Measurements from ENCODE around the gene ODAD4. TPM values are rescaled to one million over a fixed set of nuclear protein-coding genes. Genes with fewer than 3 reads are reported as not detected.
"Not testable (repeated sequence)": the region's sequence is repeated elsewhere in the genome, so short reads cannot be mapped to it uniquely, and the experiment has no call there.

Gene ODAD4
- total RNA-seq, 1 donor from 2014 or later = 0.48 TPM

DNA sequence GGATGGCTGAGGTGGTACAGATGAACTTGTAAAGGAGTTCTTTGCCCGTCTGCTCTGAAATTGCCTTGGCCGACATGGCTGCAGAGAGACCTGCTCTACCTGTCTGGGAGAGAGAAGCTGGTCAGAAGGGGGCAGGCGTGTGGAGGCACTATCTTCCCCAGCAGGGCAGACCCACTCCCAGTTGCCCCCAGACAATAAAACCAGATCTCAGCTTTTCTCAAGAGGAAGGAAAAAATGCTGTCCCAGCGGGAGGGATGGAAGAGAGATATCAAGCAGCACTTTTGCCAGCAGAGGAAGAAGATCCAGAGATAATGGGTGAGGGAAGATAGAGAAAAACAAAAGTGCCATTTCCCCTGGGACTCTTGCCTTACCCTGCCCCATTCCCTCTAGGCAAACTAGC lies 16.6 kb upstream of the ODAD4 start:
- DNase-seq (ENCODE audit: low spot score) = no peak

DNA sequence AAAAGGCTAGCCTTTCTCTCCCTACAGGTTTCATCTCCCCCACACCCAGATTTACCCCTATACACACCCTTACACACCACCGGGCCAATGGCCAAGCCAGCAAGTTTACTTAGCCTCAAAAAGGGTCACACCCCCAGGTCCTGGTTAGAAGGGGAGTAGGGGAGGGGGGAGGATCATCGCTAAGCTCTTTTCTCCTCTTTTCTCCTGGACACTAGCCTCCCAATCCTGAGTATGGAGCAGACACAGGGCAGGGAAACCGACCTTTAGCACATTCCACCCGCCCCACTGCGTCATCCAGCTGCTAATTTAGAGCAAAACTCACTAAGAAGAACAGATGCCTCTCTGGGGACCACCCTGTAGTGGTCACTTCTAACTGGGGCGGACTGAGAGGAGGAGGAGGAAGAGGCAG lies 16.1 kb upstream of the ODAD4 start:
- no peak for DNase-seq (ENCODE audit: low spot score)

DNA sequence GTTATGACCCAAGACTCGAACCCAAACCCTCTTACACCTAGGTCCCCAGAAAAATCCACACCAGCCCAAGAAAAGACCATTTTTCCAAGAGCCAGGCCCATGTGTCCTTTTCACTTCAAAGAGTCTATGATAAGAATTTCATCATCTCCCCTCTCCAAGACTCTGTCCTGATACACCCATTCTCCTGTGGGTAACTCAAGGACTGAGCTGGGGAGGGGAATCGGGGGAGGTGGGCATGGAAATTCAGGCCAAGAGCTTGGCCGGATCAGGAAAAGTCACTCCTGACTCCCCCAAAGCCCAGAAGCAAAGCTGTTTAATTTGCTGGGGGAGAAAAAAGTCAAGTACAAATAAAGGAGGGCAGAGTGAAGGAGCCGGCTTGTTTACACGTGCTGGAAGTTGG lies 15.4 kb upstream of the ODAD4 start:
- DNase-seq (ENCODE audit: low spot score) = no peak

DNA sequence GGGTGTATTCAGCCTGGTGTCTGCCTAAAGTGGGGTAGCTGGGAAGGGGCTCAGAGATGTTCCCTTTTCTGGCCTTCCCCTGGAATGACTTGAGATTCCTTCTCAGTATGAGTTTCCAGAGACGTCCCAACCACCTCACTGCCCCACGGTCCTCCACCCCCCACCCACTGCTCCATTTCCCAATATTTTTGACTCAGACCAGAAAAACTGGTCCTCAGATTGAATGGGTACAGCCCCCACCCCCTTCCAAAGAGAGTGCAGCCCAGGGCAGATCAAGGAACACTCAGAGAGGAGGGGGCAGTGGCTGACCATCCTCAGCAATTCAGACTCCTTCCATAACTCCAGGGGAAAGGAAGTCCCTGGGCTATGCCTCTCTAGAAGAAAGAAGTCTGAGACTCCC lies 14.9 kb upstream of the ODAD4 start:
- no peak for DNase-seq (ENCODE audit: low spot score)

DNA sequence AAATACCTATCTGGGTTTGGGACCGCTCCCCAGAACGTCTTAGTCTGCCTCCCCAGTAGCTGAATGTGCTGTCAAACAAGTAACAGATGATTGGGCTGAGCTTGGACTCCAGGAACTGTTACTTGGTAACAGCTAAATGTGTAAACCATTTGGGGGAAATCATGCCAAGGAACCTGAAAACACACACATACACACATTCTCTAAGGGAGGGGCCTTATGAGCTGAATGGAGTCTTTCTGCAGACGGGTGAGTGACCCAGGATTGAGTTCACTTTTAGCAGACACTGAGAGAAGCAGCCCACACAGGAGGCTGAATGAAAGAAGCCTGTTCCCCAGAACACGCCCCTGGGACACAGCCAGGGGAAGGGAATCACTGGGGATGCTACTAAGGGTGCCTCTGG lies 13.2 kb upstream of the ODAD4 start:
- no peak for DNase-seq (ENCODE audit: low spot score)

DNA sequence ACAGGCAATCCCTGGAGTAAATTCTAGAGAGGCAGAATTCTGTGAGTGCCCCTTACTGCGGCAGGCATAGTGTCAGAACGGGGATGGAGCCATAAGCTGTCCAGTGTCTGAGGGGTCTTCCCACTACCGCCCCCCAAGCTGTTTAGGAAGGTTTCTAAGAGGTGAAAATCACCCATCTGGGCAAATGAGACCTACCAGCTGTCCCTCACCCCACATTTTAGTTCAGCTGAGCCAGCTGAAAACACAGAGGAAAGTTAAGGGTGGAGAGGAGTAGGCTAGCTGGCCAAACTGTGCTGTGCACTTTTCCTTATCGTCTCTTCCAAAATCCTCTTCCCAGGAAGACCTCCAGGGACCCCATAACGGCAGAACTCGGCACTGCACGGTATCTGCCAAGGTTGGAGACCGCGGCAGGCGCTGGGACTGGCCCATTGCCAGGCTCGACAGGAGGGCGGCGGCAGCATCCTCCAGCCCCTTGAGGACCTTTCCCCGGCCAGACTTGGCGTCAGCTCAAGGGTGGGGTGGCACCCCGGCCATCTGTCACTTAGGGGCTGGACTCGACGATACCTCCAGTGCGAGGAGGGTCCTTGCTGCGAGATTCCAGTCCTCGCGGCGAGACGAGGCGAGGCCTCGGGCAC lies 12.6 kb upstream of the ODAD4 start:
- DNase-seq (ENCODE audit: low spot score) = peak; percentile 92

DNA sequence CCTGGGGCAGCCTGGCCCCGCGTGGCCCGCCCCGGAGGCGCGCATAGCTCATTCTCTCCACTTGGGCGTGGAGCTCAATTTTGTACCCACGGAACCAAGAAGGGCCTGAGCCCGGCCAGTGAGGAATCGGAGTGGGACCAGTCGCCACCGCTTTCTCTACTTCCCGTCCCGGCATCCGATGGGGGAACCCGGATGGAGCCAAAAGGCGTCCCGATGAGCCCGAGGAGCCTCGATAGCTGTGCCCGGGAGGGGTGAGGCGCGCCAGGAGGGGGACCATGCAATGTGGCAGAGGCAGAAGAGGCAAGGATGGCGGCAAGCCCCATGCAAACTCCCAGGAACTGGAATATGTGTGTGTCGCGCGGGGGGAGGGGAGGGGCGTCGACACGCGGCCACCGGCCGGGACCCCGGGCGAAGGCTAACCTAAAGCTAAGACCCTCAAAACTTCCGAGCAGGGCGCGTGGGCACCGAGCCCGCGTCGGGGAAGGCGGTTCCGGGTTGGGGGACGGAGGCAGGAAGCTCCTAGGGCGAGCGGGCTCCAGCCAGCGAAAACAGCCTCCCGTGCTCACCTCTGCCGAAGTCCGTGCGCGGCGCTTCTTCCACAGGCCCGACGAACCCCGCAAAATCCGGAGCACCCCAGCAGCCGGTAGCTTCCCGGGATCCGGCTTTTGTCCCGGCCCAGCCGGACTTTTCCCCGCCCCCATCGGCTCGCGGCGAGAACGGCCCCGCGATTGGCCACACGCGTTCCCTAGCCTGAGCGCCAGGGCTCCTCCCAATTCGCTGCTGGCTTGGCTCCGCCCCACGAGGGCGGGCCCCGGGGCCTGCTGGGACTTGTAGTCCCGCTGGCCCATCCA lies 11.9 kb upstream of the ODAD4 start, which contains the start of gene ACLY:
Gene ACLY (minus strand): TSS at position 638 of the 851 bp plus-strand sequence. CDS start 5,078 bp downstream, outside the sequence.
- DNase-seq (ENCODE audit: low spot score) = peak; percentile 99

DNA sequence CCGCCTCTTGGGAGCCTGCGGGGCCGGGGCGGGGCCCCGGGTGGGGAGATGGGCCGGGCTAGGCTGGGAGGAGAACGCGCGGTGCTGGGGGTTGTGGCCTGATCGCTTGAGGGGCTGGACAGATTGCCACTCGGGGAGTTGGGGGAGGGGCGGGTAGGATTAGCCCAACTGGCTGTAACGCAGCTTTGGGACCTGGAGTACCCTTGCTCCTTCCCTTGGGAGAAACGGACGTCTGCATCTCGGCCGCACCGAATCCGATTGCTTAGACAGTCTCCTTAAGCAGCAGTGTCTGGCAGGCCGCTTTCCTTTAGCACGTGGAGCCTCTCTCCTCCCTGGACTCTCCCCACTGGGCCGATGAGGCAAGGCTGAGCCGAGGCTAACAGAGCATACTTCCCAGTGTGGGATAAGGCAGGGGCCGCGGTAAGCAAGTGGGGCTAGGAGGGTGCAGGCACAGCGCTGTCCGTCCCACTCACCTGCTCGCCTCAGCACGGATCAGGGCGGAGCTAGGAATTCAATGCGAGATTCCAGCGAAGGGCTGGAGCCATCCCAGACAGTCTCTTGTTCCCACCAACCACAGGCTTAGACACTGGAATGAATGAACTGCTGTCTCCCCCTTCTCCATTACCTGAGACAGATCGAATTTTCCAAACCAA lies 11.1 kb upstream of the ODAD4 start:
- no peak for DNase-seq (ENCODE audit: low spot score)

DNA sequence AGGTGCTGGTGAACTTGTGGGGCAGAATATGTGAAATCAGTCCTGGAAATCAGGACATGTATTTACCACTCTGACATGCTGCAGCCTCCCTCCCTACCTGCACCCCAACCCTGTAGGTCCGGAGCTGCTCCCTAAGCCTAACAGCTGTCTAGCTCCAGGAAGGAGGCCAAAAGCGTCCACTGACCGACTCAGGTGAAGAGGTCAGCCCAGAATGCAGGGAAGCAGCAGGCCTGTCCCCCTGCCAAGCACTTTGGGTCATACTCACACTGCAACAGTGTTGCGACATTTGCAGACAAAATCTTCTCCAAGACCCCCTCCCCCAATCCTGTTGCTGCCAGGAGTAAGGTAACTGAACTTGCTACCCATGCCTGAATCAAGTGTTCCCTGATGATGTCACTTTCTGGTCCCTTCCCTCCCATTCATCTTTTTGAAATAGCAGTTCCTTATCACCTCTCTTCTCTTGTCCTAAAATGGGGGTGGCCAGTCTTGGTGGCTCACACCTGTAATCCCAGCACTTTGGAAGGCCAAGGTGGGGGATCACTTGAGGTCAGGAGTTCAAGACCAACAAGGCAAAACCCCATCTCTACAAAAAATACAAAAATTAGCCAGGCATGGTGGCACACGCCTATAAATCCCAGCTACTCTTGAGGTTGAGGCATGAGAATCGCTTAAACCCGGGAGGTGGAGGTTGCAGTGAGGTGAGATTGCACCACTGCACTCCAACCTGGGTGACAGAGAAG lies 10.4 kb upstream of the ODAD4 start:
- no peak for DNase-seq (ENCODE audit: low spot score)

DNA sequence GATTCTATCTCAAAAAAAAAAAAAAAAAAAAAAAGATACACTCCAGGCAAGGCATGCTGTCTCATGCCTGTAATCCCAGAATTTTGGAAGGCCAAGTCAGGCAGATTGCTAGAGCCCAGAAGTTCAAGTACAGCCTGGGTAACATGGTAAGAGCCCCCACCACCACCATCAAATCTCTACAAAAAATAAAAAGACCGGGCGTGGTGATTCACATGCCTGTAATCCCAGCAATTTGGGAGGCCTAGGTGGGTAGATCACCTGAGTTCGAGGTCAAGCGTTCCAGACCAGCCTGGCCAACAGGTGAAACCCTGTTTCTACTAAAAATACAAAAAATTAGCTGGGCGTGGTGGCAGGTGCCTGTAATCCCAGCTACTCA lies 9.8 kb upstream of the ODAD4 start:
- no peak for DNase-seq (ENCODE audit: low spot score)

DNA sequence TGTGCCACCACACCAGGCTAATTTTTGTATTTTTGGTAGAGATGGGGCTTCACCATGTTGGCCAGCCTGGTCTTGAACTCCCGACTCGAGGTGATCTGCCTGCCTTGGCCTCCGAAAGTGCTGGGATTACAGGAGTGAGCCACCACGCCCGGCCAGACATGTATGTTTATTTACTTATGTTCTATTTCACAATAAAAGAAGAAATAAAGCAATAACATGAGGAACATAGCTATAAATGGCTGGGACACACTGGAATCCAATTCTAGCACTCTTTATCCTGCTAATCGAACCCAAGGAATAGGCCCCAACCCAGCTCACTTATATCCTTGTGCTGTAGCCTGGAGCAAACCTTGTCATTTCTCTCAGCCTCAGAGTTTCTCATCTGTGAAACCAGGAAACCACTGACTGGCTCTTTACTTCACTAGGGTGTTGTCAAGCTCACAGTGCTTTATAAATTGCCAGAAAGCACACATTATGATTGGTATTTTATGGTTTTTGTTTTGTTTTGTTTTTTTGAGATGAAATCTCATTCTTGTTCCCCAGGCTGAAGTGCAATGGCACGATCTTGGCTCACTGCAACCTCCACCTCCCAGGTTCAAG lies 4.3 kb upstream of the ODAD4 start:
- no peak for DNase-seq (ENCODE audit: low spot score)

DNA sequence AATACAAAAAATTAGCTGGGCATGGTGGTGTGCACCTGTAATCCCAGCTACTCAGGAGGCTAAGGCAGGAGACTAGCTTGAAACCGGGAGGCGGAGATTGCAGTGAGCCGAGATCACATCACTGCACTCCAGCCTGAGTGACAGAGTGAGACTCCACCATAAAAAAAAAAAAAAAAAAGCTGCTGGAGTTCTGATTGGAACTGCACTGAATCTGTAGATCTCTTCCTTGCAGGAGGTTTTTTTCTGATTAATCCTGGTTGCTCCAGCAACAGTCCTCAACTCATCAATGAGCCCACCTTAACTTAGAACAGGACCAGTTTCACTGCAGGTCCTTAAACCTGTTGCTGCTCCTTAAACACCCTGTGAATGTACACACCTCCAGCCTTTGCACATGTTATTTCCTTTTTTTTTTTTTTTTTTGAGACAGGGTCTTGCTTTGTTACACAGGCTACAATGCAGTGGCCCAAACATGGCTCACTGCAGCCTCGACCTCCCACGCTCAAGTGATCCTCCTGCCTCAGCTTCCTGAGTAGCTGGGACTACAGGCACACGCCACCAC lies 1.6 kb upstream of the ODAD4 start:
- no peak for DNase-seq (ENCODE audit: low spot score)

DNA sequence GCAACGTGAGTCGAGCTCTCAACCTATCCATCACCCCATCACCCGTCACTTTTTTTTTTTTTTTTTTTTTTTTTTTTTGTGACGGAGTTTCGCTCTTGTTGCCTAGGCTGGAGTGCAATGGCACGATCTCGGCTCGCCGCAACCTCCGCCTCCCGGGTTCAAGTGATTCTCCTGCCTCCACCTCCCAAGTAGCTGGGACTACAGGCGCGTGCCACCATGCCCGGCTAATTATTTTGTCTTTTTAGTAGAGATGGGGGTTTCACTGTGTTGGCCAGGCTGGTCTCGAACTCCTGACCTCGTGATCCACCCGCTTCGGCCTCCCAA lies 378 bp downstream of the ODAD4 start:
- DNase-seq (ENCODE audit: low spot score) = not testable (repeated sequence)

DNA sequence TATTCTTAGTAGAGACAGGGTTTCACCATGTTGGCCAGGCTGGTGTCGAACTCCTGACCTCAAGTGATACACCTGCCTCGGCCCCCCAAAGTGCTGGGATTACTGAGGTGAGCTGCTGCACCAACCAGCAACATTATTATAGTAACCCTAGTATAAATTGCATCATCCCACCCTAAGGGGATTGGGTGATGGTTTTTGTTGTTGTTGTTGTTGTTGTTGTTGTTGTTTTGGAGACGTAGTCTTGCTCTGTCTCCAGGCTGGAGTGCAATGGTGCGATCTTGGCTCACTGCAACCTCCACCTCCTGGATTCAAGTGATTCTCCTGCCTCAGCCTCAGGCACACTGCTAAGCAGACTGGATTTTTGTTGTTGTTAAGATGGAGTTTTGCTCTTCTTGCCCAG lies 1.3 kb downstream of the ODAD4 start:
- not testable (repeated sequence) for DNase-seq (ENCODE audit: low spot score)

DNA sequence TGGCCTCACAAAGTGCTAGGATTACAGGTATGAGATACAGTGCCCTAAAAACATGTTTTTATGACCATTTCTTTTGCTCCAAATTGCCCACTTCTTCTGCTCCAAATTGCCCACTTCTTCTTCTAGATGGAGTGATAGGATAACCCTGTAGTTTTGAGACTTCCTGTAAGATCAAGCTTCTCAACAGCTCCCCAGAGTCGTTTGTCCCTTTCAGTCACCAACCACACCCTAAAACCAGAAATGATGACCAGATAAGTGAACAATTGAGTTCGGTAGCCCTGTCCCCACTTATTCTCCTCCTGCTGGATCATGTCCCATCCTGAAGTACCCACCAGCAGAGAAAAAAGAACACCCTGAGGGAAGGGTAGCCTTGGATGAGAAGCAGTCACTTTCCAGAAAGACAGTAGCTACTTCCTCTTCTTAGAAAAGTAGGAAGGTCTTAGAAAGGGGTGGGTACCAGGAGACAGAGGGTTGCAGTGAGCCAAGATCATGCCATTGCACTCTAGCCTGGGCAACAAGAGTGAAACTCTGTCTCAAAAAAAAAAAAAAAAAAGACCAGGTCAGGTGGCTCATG lies 2.5 kb downstream of the ODAD4 start:
- DNase-seq (ENCODE audit: low spot score) = no peak

DNA sequence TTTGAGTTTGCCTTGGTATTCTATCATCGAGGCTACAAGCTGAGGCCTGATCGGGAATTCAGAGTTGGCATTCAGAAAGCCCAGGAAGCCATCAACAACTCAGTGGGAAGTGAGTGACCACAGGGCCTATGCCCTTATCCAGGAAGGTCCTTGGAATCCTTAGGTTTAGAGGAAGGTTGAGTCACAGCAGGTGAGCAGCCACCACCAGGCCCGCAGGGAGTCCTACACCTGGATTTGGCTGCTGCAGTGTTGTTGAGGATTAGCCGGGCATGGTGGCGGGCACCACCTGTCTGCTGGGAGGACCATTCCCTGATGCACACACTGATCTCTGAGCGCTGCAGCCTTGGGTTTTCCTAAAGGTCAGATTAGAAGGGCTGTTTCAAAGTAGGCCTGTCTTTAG lies 5.2 kb downstream of the ODAD4 start:
- no peak for DNase-seq (ENCODE audit: low spot score)

DNA sequence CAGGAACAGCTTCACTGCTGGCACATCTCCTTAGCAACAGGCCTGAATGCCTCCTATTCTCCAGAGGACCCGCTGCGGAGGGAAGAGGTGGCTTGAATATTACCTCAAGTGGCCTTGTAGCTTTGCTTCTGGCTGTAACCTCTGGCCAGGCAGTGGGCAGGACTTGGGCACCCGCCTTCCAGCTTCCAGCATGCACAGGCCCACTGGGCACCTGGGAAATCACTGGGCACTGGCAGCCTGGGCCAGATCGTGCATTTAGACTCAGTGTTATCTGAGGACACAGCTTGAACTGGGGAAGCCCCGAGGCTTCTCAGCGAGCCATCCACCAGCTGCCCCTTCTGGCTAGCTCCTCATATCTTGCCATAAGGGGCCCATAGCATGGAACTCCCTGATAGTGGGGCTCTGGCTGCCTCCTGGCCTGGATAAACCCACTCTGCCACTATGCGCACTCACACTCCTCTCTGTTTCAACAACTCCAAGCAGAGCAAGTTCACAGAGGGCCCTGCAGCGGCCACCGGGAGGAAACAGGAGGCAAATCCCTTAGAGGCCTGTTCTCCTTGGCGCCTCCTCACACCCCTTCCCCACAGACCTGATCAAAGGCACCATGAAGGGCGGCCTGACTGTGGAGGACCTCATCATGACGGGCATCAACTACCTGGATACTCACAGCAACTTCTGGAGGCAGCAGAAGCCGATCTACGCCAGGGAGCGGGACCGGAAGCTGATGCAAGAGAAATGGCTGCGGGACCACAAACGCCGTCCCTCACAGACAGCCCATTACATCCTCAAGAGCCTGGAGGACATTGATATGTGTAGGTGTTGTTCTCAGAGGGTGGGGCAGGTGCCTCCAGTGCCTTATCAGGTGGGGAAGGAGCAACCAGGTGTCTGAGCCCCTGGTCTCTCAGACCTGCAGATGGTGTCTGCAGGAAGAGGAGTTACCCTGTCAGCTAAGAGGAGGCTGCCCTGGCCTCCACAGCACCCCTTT lies 7.8 kb downstream of the ODAD4 start:
- DNase-seq (ENCODE audit: low spot score) = no peak

DNA sequence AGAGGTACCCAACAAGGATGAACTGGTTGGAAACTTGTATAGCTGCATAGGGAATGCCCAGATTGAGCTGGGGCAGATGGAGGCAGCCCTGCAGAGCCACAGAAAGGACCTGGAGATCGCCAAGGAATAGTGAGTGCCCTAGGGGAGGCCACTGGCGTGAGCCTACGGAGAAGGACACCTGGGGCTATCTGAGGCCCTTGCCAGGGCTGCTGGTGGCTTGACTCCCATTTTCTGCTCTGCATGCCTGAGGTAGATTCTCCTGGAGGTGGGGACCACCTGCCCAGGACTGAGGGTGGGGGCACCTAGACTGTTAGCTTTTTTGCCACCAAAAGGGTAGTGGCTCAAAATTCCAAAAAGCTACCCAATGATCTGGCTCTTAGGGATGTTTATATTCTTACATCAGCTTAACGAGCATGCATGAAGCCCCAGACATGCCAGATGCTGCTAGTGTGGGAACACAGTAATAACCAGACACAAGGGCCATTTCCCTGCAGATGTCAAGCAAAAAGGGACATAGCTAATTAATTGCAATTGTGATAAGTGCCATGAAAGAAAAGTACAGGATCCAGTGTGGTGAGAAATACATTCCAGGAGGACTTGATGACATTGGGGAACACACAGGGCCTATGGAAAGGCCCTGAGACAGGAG lies 8.8 kb downstream of the ODAD4 start:
- no peak for DNase-seq (ENCODE audit: low spot score)

DNA sequence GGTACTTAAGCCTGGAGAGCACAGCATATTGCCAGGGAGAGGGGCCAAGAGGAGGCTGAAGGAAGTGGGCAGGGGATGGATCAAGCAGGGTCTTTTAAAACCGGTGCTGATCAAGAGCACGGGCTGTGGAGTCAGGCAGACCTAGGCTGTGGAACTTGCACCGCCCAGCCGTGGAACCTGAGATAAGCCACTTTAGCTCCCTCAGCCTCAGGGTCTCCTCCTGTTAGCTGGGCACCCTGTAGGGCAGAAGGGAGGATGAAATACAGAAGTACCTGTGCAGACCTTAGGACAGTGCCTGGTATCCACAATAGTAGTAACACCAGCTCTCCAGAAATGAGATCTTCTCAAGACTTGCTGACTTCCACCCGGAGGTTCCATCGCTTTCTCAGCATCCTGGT lies 9.3 kb downstream of the ODAD4 start:
- no peak for DNase-seq (ENCODE audit: low spot score)

Data from mesenteric fat pad (tissue), 1 donor.